BLaER1 treated with 17β-estradiol and CSF1 and Interleukin-3, amounts not matched to agents 10 nM and 100 nM (cell line): ENCODE results near the gene SF3B1.
"Not testable (repeated sequence)": the region's sequence is repeated elsewhere in the genome, so short reads cannot be mapped to it uniquely, and the experiment has no call there.

ENCODE experiments used
- H3K27ac ChIP-seq, 11 experiments: shearing (Covaris generic); formaldehyde crosslinking; 2 replicates each; pipeline ENCODE4 v1.8.1; 2022
- H3K27me3 ChIP-seq, 11 experiments: shearing (Covaris generic); formaldehyde crosslinking; 2 replicates each; pipeline ENCODE4 v1.8.1; 2022
- H3K36me3 ChIP-seq, 11 experiments: shearing (Covaris generic); formaldehyde crosslinking; 2 replicates each; pipeline ENCODE4 v1.8.1; 2022
- H3K4me1 ChIP-seq, 10 experiments: shearing (Covaris generic); formaldehyde crosslinking; 2 replicates each; pipeline ENCODE4 v1.8.1; 2022
- H3K4me2 ChIP-seq, 11 experiments: shearing (Covaris generic); formaldehyde crosslinking; 2 replicates each; pipeline ENCODE4 v1.8.1; 2022
- H3K4me3 ChIP-seq, 10 experiments: shearing (Covaris generic); formaldehyde crosslinking; 2 replicates each; pipeline ENCODE4 v1.8.1; 2022
- H3K9ac ChIP-seq, 11 experiments: shearing (Covaris generic); formaldehyde crosslinking; 2 replicates each; pipeline ENCODE4 v1.8.1; 2022
- H3K9me3 ChIP-seq, 11 experiments: shearing (Covaris generic); formaldehyde crosslinking; replicated peaks in 1 of 11; 2 replicates each; pipeline ENCODE4 v1.8.1; 2022
- H4K20me1 ChIP-seq, 11 experiments: shearing (Covaris generic); formaldehyde crosslinking; 2 replicates each; pipeline ENCODE4 v1.8.1; 2022
- Cebpa-rat ChIP-seq, 11 experiments: shearing (Covaris generic); IDR thresholded peaks; 2 replicates each; pipeline ENCODE4 v1.8.1; 2022

Gene SF3B1

GRCh38 chr2:197445746-197446145 lies 10.9 kb upstream of the SF3B1 start:
- Histone ChIP-seq H3K9me3 (peaks cover 0 to 7% (median 0%) of the 10 kb centered on the region in 11 experiments; a peak in 5 of 22 replicates), H3K27ac (no peak overlapping the region), H3K4me3 (no peak overlapping the region), H3K4me2 (peak overlapping the region in 2 of 11 experiments; percentile 6 to 18; a peak in 2 of 22 replicates), H3K4me1 (peaks cover 0 to 50% (median 18%) of the 10 kb centered on the region in 10 experiments; a peak in 15 of 20 replicates), H4K20me1 (no peaks in the 10 kb centered on the region), H3K27me3 (no peaks in the 10 kb centered on the region), H3K9ac (no peak overlapping the region), H3K36me3 (no peaks in the 10 kb centered on the region)
- no peak for TF ChIP-seq Cebpa-rat (IDR thresholded peaks at IDR 0.05)

- Histone ChIP-seq H3K4me1 (peaks cover 0 to 50% (median 18%) of the 10 kb centered on the region in 10 experiments; a peak in 15 of 20 replicates), H3K27me3 (no peaks in the 10 kb centered on the region), H3K36me3 (no peaks in the 10 kb centered on the region), H3K27ac (peak overlapping the region in 5 of 11 experiments; percentile 4 to 70 (median 60); a peak in 8 of 22 replicates), H3K9ac (peak overlapping the region in 2 of 11 experiments; percentile 27 to 68; a peak in 3 of 22 replicates), H3K4me3 (peak overlapping the region in 1 of 10 experiments; percentile 23; a peak in 1 of 20 replicates), H4K20me1 (no peaks in the 10 kb centered on the region), H3K9me3 (no peaks in the 10 kb centered on the region), H3K4me2 (peak overlapping the region in 6 of 11 experiments; percentile 43 to 89 (median 86); a peak in 12 of 22 replicates)
- no peak for TF ChIP-seq Cebpa-rat (IDR thresholded peaks at IDR 0.05)
Measured at GRCh38 chr2:197442857-197443256, 8.0 kb upstream of the SF3B1 start.

GRCh38 chr2:197437380-197437779 lies 2.6 kb upstream of the SF3B1 start:
- no peak for TF ChIP-seq Cebpa-rat (IDR thresholded peaks at IDR 0.05)
- Histone ChIP-seq H3K36me3 (peaks cover 0 to 5% (median 0%) of the 10 kb centered on the region in 11 experiments; a peak in 4 of 22 replicates), H3K9me3 (no peaks in the 10 kb centered on the region), H3K4me3 (no peak overlapping the region), H3K4me1 (peaks cover 16 to 37% (median 21%) of the 10 kb centered on the region in 10 experiments), H3K27me3 (no peaks in the 10 kb centered on the region), H3K27ac (no peak overlapping the region), H3K9ac (no peak overlapping the region), H4K20me1 (peaks cover 14 to 22% (median 17%) of the 10 kb centered on the region in 11 experiments), H3K4me2 (no peak overlapping the region)

- TF ChIP-seq Cebpa-rat (IDR thresholded peaks at IDR 0.05): no peak
- Histone ChIP-seq H3K27me3 (no peaks in the 10 kb centered on the region), H4K20me1 (peaks cover 30 to 37% (median 33%) of the 10 kb centered on the region in 11 experiments), H3K4me1 (peaks cover 32 to 39% (median 36%) of the 10 kb centered on the region in 10 experiments), H3K9ac (peak overlapping the region; percentile 95 to 99 (median 98)), H3K27ac (peak overlapping the region; percentile 95 to 99 (median 98)), H3K36me3 (peaks cover 0 to 16% (median 4%) of the 10 kb centered on the region in 11 experiments; a peak in 8 of 22 replicates), H3K4me2 (peak overlapping the region; percentile 80 to 92 (median 86)), H3K9me3 (no peaks in the 10 kb centered on the region), H3K4me3 (peak overlapping the region; percentile 81 to 94 (median 89))
Measured at GRCh38 chr2:197435598-197436420, 981 bp upstream of the SF3B1 start.

- Histone ChIP-seq H3K27ac (peak overlapping the region; percentile 95 to 99 (median 98)), H4K20me1 (peaks cover 49 to 56% (median 52%) of the 10 kb centered on the region in 11 experiments), H3K4me3 (peak overlapping the region; percentile 81 to 94 (median 89)), H3K9me3 (no peaks in the 10 kb centered on the region), H3K4me1 (peaks cover 38 to 58% (median 43%) of the 10 kb centered on the region in 10 experiments), H3K4me2 (peak overlapping the region; percentile 79 to 99 (median 93)), H3K27me3 (no peaks in the 10 kb centered on the region), H3K9ac (peak overlapping the region; percentile 95 to 99 (median 98)), H3K36me3 (peaks cover 11 to 35% (median 23%) of the 10 kb centered on the region in 11 experiments)
- no peak for TF ChIP-seq Cebpa-rat (IDR thresholded peaks at IDR 0.05)
Measured at GRCh38 chr2:197433780-197434438, 919 bp downstream of the SF3B1 start.

GRCh38 chr2:197432527-197432926 lies 2.3 kb downstream of the SF3B1 start:
- H3K9ac ChIP-seq: peak overlapping the region; percentile 95 to 99 (median 98); a peak in 19 of 22 replicates
- peaks cover 39 to 72% (median 50%) of the 10 kb centered on the region in 10 experiments for H3K4me1 ChIP-seq
- H3K4me3 ChIP-seq: peak overlapping the region; percentile 81 to 94 (median 89); a peak in 18 of 20 replicates
- H3K36me3 ChIP-seq: peaks cover 22 to 49% (median 35%) of the 10 kb centered on the region in 11 experiments
- H3K27ac ChIP-seq: peak overlapping the region in 7 of 11 experiments; percentile 8 to 98 (median 29); a peak in 5 of 22 replicates
- H3K4me2 ChIP-seq: peak overlapping the region; percentile 79 to 99 (median 93)
- not testable (repeated sequence) for H3K27me3 ChIP-seq, H3K9me3 ChIP-seq
- H4K20me1 ChIP-seq: peaks cover 63 to 70% (median 66%) of the 10 kb centered on the region in 11 experiments

GRCh38 chr2:197431858-197432257 lies 3.0 kb downstream of the SF3B1 start:
- Histone ChIP-seq H3K27ac (peak overlapping the region in 6 of 11 experiments; percentile 1 to 98 (median 23); a peak in 5 of 22 replicates), H3K9ac (peak overlapping the region; percentile 14 to 99 (median 97); a peak in 15 of 22 replicates), H3K9me3 (no peaks in the 10 kb centered on the region), H3K4me2 (peak overlapping the region; percentile 79 to 99 (median 93)), H3K4me1 (peaks cover 39 to 78% (median 54%) of the 10 kb centered on the region in 10 experiments), H3K4me3 (peak overlapping the region in 9 of 10 experiments; percentile 81 to 94 (median 90); a peak in 11 of 20 replicates), H3K27me3 (no peaks in the 10 kb centered on the region), H4K20me1 (peaks cover 70 to 77% (median 72%) of the 10 kb centered on the region in 11 experiments), H3K36me3 (peaks cover 22 to 49% (median 36%) of the 10 kb centered on the region in 11 experiments)
- TF ChIP-seq Cebpa-rat (IDR thresholded peaks at IDR 0.05): no peak

GRCh38 chr2:197427986-197428385 lies 6.8 kb downstream of the SF3B1 start:
- Histone ChIP-seq H3K27me3 (no peaks in the 10 kb centered on the region), H3K9me3 (no peaks in the 10 kb centered on the region), H3K4me2 (peak overlapping the region in 4 of 11 experiments; percentile 7 to 50 (median 22); a peak in 3 of 22 replicates), H4K20me1 (peaks cover 100% of the 10 kb centered on the region in 11 experiments), H3K4me3 (no peak overlapping the region), H3K27ac (no peak overlapping the region), H3K9ac (no peak overlapping the region), H3K36me3 (peaks cover 48 to 82% (median 68%) of the 10 kb centered on the region in 11 experiments), H3K4me1 (peaks cover 27 to 76% (median 41%) of the 10 kb centered on the region in 10 experiments)
- TF ChIP-seq Cebpa-rat (IDR thresholded peaks at IDR 0.05): no peak
